Neutrophil (primary cell): ENCODE data around the gene PLXND1.

Source experiments
- H3K27ac ChIP-seq: fragments of 200-600 bp; sonication (generic); 2 replicates; pipeline ENCODE4 v1.5.1; 2016; ENCODE audit warnings: mild to moderate bottlenecking, moderate library complexity
- H3K27me3 ChIP-seq: fragments of 200-600 bp; sonication (generic); 2 replicates; pipeline ENCODE4 v1.6.0; 2016; ENCODE audit warnings: mild to moderate bottlenecking
- H3K36me3 ChIP-seq: fragments of 200-600 bp; sonication (generic); 2 replicates; pipeline ENCODE4 v1.5.1; 2017
- H3K4me1 ChIP-seq, 2 experiments: fragments of 200-600 bp in 1 of 2; sonication (generic) in 1 of 2; 1 replicate in 1 of 2; 2 replicates in 1 of 2; pipeline versions ENCODE4 v1.5.1 to v1.6.1; 2013 to 2016; ENCODE audit warnings: low read depth in 1 of 2, low read length in 1 of 2, mild to moderate bottlenecking in 1 of 2, moderate library complexity in 1 of 2; ENCODE audit not compliant: control insufficient read depth in 1 of 2, insufficient read depth in 1 of 2
- H3K4me3 ChIP-seq, 2 experiments: fragments of 200-600 bp in 1 of 2; sonication (generic) in 1 of 2; 1 replicate in 1 of 2; 2 replicates in 1 of 2; pipeline ENCODE4 v1.5.1; 2013 to 2016; ENCODE audit warnings: low read depth in 1 of 2, low read length in 1 of 2, mild to moderate bottlenecking in 1 of 2, moderate library complexity in 1 of 2
- H3K9me3 ChIP-seq: fragments of 200-600 bp; sonication (generic); 2 replicates; pipeline ENCODE4 v1.5.1; 2016
- TF ChIP-seq, protein P1 (sequence below): fragments of 200-600 bp; sonication (generic); IDR thresholded peaks from 2 replicates; pipeline ENCODE4 v1.5.1; 2016; ENCODE audit warnings: antibody characterized with exemption

Gene PLXND1

GRCh38 chr3:129536374-129536667 lies 70.2 kb downstream of the PLXND1 start:
- TF ChIP-seq, protein P1, sequence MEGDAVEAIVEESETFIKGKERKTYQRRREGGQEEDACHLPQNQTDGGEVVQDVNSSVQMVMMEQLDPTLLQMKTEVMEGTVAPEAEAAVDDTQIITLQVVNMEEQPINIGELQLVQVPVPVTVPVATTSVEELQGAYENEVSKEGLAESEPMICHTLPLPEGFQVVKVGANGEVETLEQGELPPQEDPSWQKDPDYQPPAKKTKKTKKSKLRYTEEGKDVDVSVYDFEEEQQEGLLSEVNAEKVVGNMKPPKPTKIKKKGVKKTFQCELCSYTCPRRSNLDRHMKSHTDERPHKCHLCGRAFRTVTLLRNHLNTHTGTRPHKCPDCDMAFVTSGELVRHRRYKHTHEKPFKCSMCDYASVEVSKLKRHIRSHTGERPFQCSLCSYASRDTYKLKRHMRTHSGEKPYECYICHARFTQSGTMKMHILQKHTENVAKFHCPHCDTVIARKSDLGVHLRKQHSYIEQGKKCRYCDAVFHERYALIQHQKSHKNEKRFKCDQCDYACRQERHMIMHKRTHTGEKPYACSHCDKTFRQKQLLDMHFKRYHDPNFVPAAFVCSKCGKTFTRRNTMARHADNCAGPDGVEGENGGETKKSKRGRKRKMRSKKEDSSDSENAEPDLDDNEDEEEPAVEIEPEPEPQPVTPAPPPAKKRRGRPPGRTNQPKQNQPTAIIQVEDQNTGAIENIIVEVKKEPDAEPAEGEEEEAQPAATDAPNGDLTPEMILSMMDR, result no peak
- H3K9me3 ChIP-seq, result no peaks in the 10 kb centered on the region
- no peaks in the 10 kb centered on the region for H3K4me1 ChIP-seq
- H3K27ac ChIP-seq, result no peak overlapping the region
- no peak overlapping the region for H3K4me3 ChIP-seq
- no peaks in the 10 kb centered on the region for H3K27me3 ChIP-seq
- no peaks in the 10 kb centered on the region for H3K36me3 ChIP-seq

- Histone ChIP-seq H3K27ac (no peak overlapping the region), H3K4me3 (no peak overlapping the region), H3K4me1 (no peaks in the 10 kb centered on the region), H3K9me3 (no peaks in the 10 kb centered on the region), H3K36me3 (no peaks in the 10 kb centered on the region), H3K27me3 (no peaks in the 10 kb centered on the region)
- TF ChIP-seq, protein P1, result no peak
These were observed 71.4 kb downstream of the PLXND1 start for GRCh38 chr3:129535075-129535474.

DNA sequence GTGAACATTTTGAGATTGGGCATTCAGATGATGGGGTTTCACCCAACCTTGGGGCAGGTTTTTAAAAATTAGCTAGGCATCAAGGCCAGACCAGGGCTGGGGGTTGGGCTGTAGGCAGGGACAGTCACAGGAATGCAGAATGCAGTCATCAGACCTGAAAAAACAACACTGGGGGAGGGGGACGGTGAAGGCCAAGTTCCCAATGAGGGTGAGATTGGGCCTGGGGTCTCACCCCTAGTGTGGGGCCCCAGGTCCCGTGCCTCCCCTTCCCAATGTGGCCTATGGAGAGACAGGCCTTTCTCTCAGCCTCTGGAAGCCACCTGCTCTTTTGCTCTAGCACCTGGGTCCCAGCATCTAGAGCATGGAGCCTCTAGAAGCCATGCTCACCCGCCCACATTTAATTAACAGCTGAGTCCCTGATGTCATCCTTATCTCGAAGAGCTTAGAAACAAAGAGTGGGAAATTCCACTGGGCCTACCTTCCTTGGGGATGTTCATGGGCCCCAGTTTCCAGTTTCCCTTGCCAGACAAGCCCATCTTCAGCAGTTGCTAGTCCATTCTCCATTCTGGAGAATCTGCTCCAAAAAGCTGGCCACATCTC lies 71.9 kb downstream of the PLXND1 start:
- H3K9me3 ChIP-seq, result no peaks in the 10 kb centered on the region
- no peaks in the 10 kb centered on the region for H3K36me3 ChIP-seq
- H3K4me1 ChIP-seq, result no peaks in the 10 kb centered on the region
- H3K27me3 ChIP-seq, result no peaks in the 10 kb centered on the region
- no peak overlapping the region for H3K4me3 ChIP-seq
- TF ChIP-seq, protein P1, result no peak
- no peak overlapping the region for H3K27ac ChIP-seq

GRCh38 chr3:129533406-129533805 lies 73.1 kb downstream of the PLXND1 start:
- Histone ChIP-seq H3K36me3 (no peaks in the 10 kb centered on the region), H3K27ac (no peak overlapping the region), H3K9me3 (no peaks in the 10 kb centered on the region), H3K4me1 (no peaks in the 10 kb centered on the region), H3K27me3 (no peaks in the 10 kb centered on the region), H3K4me3 (no peak overlapping the region)
- TF ChIP-seq, protein P1, result no peak

- TF ChIP-seq, protein P1, result no peak
- Histone ChIP-seq H3K4me3 (no peak overlapping the region), H3K9me3 (no peaks in the 10 kb centered on the region), H3K4me1 (peaks cover 0 to under 1% of the 10 kb centered on the region in 2 experiments), H3K36me3 (no peaks in the 10 kb centered on the region), H3K27me3 (no peaks in the 10 kb centered on the region), H3K27ac (no peak overlapping the region)
These were observed 74.2 kb downstream of the PLXND1 start for GRCh38 chr3:129532261-129532660.

GRCh38 chr3:129531699-129532098 lies 74.8 kb downstream of the PLXND1 start:
- TF ChIP-seq, protein P1, result no peak

More at GRCh38 chr3:129531699-129532098, 74.8 kb downstream of the PLXND1 start:
- no peaks in the 10 kb centered on the region for H3K9me3 ChIP-seq
- H3K27me3 ChIP-seq, result no peaks in the 10 kb centered on the region
- H3K27ac ChIP-seq, result no peak overlapping the region
- no peaks in the 10 kb centered on the region for H3K36me3 ChIP-seq
- no peak overlapping the region for H3K4me3 ChIP-seq
- peaks cover 4 to 6% of the 10 kb centered on the region in 2 experiments for H3K4me1 ChIP-seq
